H54 (cell line): ENCODE results near the gene ITGA2B.
"Not testable (repeated sequence)": the region's sequence is repeated elsewhere in the genome, so short reads cannot be mapped to it uniquely, and the experiment has no call there.

Source experiments
- DNase-seq: peaks from one replicate; pipeline ENCODE4 v3.0.0; 2011; ENCODE audit warnings: low spot score, mixed read lengths; ENCODE audit not compliant: insufficient read length
- FAIRE-seq: peaks from 3 replicates; lab custom pipeline; 2011; peaks lifted over from hg19 to GRCh38; lab: Jason Lieb, UNC
- POLR2A ChIP-seq: IDR thresholded peaks from 2 replicates; pipeline ENCODE4 v1.6.1; 2011; ENCODE audit warnings: low read depth, mild to moderate bottlenecking, low read length

ITGA2B gene

DNA sequence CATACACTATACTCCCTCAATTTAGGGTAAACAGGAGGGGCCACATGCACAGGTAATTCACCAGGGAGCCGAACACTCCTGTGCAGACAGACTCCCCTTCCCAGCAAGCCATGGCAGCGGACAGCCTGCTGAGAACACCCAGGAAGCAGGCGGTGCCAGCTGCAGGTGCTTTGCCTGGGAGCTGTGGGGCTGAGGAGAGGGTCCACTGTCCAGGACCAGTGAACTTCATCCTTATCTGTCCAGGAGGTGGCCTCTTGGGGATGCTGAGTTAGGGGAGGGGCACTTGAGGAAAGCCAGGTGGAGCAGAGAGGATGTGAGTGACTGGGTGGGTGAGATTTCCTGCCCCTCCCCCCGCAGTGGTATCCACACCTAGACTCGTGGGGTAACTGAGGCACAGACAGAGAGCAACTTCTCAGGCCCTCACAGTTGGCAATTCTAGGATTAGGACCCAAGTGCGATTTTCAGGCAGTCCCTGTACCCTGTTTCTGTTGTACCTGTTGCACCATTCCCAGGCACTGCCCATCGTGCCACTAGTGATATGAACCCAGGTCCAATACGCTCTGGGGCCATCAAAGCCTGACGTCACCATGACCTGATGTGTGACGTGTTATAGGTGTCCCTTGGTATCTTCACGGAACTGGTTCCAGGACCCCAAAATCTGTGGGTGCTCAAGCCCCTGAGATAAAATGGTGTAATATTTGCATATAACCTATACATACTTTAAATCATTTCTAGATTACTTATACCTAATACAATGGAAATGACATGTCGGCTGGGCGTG lies 43.2 kb downstream of the ITGA2B start:
- no peak for TF ChIP-seq POLR2A
- DNase-seq (no peak), FAIRE-seq (no peak)

DNA sequence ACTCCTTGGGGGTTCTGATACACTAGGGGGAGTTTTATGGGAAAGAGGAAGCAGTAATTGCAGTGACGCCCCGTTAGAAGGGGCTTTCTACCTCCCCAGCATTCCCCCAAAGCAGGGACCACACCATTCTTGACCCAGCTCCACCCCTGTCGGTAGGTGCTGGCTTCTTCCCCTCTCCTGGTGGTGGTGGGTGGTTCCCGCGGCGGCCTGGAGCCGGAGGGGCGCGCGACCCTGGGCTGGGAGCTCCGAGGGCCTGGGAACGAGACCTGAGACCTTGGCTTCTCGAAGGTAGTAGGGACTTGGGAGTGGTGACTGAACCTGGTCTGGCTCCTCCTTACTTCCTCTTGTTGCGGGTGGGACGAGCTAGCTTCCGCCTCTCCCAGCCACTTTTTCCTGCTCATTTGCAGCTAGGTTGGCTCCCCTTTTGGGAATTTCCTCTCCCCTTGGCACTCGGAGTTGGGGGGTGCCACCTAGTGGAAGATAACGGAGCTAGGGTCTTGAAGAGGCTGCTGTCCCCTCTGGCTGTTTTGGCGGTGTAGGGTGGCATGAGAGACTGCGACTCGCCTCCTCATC lies 43.9 kb downstream of the ITGA2B start:
- FAIRE-seq (no peak), DNase-seq (no peak)
- TF ChIP-seq POLR2A = no peak

DNA sequence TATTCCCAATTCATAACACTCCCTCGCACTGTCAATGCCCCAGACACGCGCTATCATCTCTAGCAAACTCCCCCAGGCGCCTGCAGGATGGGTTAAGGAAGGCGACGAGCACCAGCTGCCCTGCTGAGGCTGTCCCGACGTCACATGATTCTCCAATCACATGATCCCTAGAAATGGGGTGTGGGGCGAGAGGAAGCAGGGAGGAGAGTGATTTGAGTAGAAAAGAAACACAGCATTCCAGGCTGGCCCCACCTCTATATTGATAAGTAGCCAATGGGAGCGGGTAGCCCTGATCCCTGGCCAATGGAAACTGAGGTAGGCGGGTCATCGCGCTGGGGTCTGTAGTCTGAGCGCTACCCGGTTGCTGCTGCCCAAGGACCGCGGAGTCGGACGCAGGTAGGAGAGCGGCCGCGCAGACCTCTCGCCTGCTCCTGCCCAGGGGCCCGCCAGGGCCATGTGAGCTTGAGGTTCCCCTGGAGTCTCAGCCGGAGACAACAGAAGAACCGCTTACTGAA lies 44.5 kb downstream of the ITGA2B start, which contains the start of gene GRN:
Gene GRN, plus strand, starts transcription at position 364 of the 515 bp plus-strand sequence. CDS start 3,863 bp downstream, outside the sequence.
- FAIRE-seq (peak; percentile 52), DNase-seq (peak; percentile 98)
- peak; percentile 73 for TF ChIP-seq POLR2A

DNA sequence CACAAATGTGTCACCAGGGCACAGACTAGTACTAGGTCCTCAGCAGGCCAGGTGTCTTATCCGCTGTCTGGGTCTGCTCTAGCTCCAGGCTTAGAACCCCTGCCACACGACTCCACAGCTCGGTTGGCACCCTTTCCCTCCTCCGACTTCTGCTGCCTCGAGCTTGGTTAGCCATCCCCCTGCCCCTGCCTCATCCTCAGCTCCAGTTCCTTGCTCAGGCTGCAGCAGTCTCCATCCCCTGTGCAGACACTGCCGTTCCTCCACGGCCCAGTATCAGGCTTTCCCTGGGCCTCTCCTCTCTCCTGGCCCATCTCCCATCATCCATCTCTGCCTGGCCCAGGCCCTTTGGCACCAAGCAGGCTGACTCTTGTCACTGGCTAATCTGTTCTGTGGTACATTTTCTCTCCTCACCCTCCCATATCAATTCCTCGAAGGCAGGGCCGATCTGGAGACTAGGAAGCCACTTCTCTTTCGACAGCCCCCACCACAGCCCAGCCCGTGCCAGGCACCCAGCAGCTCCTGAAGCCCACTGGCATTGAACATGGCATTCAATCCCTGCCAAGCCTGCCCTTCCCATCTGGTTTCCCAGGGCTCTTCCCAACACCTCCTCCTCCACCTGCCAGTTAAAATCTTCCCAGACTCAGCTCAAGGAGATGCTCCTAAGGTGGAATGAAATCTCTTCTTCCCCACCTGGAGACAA lies 45.8 kb downstream of the ITGA2B start:
- DNase-seq (no peak), FAIRE-seq (no peak)
- TF ChIP-seq POLR2A = no peak

DNA sequence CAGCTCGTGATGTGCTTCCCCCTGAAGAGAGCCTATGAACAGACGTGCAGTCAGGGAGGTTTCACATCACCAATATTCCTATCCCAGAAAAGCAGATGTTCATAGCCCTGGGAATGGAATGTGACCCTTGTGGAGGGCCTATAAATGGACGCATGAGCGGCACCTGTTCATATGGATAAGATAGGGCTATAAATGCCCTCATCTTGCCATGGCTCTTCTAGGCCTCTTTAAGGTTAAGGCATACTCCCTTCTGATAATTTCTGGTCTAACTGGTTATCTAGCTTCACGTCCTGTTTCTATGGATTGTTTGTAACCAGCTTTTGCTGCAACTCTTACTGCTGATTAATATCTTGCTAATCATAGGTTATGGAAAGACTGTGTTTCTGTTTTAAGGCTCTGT lies 48.9 kb downstream of the ITGA2B start:
- not testable (repeated sequence) for FAIRE-seq, DNase-seq

DNA sequence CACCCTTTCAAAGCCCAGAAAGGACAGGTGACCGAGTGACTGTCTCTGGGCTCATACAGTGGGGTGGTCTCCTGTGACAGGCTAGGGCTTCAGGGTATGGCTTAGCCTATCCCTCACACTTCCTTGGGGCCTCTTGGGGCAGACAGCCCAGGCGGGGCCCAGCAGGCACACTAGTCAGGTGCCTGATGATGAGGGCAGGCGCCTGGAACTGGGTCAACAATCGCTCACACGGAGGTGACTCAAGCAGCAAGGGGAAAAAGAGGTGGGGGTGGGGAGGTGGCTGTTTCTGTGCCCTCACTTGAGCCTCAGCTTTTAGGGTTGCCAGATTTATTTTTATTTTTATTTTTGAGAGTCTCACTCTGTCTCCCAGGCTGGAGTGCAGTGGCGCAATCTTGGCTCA lies 50.7 kb downstream of the ITGA2B start:
- DNase-seq (no peak), FAIRE-seq (no peak)
- no peak for TF ChIP-seq POLR2A

DNA sequence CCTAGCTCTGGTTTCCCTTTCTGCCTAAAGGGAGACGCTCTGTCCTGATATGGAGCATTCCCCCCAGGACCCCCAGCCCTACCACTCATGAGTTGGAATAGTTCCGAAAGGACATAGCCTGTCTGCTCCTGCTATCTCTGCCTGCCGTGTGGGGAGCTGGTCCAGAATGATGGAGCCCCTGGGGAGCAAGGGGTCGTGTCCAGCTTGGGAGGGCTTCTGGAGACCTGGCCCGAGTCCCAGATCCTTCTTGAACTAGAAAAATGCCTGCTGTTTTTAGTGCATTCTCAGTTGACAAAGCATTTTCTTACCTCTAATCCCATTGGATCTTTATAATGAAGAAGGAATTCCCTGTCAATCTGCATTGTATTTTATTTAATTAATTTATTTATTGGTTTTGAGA lies 53.5 kb downstream of the ITGA2B start:
- FAIRE-seq (no peak), DNase-seq (no peak)
- no peak for TF ChIP-seq POLR2A

DNA sequence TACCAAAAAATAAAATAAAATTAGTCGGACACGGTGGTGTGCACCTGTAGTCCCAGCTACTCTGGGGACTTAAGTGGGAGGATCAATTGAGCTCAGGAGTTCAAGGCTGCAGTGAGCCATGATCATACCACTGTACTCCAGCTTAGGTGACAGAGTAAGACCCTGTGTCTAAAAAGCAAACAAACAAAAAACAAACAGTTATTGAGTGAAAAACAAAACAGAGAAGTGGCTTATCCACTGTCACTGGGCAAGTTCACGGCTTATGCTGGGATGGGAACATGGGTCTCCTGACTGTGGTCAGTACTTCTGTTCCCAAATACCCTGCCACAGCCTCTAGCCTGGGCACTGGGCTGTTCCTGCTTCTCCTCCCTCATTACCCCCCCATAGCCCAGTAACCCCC lies 53.9 kb downstream of the ITGA2B start:
- TF ChIP-seq POLR2A = no peak
- DNase-seq (no peak), FAIRE-seq (no peak)

DNA sequence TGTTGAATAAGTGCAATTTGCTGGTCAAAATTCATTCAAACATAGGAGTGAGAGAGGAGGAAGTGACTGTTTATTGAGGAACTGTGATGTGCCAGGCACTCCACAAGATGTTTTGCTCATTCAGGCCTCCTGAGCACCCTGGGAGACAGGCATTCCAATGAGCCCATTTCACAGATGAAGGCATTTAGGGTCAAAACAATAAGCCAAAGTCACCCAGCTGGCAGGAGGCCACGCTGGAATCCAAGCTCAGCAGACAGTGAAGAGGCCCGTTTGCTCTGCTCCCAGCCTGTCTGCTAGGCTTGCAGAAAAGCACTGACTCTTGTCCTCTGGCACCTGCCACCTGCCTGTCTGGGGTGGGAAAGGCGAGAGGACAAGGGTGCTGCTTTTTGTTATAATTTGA lies 54.7 kb downstream of the ITGA2B start:
- DNase-seq (no peak), FAIRE-seq (no peak)
- no peak for TF ChIP-seq POLR2A

DNA sequence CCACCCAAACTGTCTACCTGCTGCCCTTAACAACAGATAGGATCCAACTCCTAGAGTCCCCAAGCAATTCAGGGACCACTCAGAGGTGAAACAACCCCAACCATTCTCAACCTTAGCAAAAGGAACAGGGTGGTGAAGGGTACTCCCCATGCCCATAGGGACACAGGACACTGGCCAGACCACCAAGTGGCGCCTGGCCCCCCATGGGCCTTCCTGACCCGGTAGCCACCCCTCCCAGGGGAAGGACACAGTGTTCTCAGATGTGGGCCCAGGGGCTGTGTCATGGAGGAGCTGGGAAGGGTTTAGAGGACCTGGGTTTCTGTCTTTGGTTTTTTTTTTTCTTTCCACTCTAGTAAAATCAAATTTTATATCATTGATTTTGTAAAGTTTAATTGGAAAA lies 55.1 kb downstream of the ITGA2B start:
- no peak for TF ChIP-seq POLR2A
- DNase-seq = no peak

DNA sequence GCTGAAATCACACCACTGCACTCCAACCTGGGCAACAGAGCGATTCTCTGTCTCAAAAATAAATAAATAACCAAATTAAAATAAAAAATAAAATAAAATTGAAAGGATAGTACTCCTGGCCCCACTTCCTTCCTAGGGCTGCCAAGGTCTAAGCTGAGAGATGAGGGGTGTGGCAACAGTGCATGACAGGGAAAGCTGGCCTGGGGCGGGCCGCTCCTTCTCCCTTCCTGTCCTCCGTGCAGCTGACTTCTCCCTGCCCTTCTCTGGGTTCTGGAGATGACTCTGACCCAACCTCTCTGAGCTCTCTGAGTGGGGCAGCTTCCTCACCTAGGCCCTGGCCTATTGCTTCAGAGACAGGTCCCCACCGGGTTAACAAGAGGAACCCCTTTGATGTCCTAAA lies 56.1 kb downstream of the ITGA2B start:
- no peak for FAIRE-seq
- TF ChIP-seq POLR2A = no peak
- DNase-seq = no peak

More for the DNA sequence above, 55.1 kb downstream of the ITGA2B start:
- FAIRE-seq = no peak

DNA sequence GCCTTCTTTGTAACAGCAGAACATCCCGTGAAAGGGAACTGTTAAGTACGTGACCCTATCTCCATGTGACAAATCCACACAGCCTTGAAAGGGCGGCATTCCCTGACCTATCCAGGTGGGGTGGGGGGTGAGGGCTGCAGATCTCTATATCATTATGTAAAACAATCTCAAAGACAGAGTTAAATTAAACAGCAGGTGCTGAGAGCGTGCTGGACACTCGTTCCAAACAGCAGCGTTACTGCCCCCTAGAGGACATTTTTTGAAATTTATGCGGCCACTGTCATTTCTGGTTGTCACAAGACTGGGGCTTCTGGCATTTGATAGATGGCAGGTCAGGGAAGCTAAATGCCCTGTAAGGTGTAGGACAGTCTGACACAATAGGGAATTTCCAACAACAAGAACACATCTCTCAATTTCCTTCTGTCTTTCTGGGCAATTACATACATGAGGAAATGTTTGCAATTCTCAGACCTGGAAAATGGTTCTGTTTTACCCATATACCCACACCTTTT lies 58.1 kb downstream of the ITGA2B start:
- DNase-seq (no peak), FAIRE-seq (no peak)
- TF ChIP-seq POLR2A = no peak

DNA sequence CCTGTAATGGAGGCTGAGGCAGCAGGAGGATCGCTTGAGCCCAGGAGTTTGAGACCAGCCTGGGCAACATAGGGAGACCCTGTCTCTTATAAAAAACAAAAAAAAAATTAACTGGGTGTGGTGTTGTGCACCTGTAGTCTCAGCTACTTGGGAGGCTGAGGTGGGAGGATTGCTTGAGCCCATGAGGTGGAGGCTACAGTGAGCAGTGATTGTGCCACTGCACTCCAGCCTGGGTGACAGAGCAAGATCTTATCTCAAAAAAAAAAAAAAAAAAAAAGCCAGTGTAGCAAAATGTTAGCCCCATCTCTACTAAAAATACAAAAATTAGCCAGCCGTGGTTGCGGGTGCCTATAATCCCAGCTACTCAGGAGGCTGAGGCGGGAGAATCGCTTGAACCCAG lies 59.2 kb downstream of the ITGA2B start:
- FAIRE-seq = not testable (repeated sequence)

DNA sequence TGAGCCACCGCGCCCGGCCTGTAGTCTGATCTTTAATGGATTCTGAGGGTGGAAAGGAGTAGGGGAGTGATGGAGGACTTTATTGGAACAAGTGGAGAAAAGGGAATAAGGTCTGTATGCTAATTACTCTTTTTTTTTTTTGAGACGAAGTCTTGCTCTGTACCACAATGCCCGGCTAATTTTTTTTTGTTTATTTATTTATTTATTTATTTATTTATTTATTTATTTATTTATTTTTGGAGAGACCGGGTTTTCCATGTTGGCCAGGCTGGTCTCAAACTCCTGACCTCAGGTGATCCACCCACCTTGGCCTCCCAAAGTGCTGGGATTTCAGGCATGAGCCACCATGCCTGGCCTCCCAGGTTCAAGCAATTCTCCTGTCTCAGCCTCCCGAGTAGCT lies 59.9 kb downstream of the ITGA2B start:
- not testable (repeated sequence) for FAIRE-seq, DNase-seq

More for the DNA sequence above, 59.2 kb downstream of the ITGA2B start:
- not testable (repeated sequence) for DNase-seq
